HepG2 (cell line): ENCODE data around the gene GRIN2D. TPM values are rescaled to one million over a fixed set of nuclear protein-coding genes. Genes with fewer than 3 reads are reported as not detected.

ENCODE experiments used
- CBX5 ChIP-seq: sonication (generic); formaldehyde crosslinking; IDR thresholded peaks from 2 replicates; pipeline ENCODE4 v1.4.0; 2020; ENCODE audit warnings: missing genetic modification reagents, borderline replicate concordance
- CEBPB ChIP-seq: IDR thresholded peaks from 2 replicates; pipeline ENCODE4 v1.6.1; 2011; ENCODE audit warnings: low read depth, low read length, improper control_type of control experiment, borderline replicate concordance
- ELF1 ChIP-seq: sonication (generic); formaldehyde crosslinking; IDR thresholded peaks from 2 replicates; pipeline ENCODE4 v1.4.0; 2020; ENCODE audit warnings: missing genetic modification reagents
- GABPA ChIP-seq, 2 experiments: IDR thresholded peaks; 2 replicates each; pipeline ENCODE4 v1.6.1; 2011 to 2016; ENCODE audit warnings: low read depth in 2 of 2, low read length in 1 of 2, missing biosample characterization in 1 of 2, missing genetic modification characterization in 1 of 2
- JUNB ChIP-seq: sonication (generic); formaldehyde crosslinking; IDR thresholded peaks from 2 replicates; pipeline ENCODE4 v1.8.0; 2022; ENCODE audit warnings: missing genetic modification reagents, mild to moderate bottlenecking, borderline replicate concordance
- NFYC ChIP-seq: IDR thresholded peaks from 2 replicates; pipeline ENCODE4 v1.6.1; 2016; ENCODE audit warnings: missing genetic modification reagents, missing compliant biosample characterization
- PTBP1 ChIP-seq: fragments of 200-400 bp; formaldehyde crosslinking; IDR thresholded peaks from 2 replicates; pipeline ENCODE4 v1.6.1; 2018; ENCODE audit warnings: low read length, low read depth; ENCODE audit not compliant: poor library complexity, severe bottlenecking
- SMC3 ChIP-seq: IDR thresholded peaks from 2 replicates; pipeline ENCODE4 v1.6.1; 2011; ENCODE audit warnings: low read length, improper control_type of control experiment
- SP2 ChIP-seq: sonication (generic); formaldehyde crosslinking; IDR thresholded peaks from 2 replicates; pipeline ENCODE4 v1.5.1; 2020; ENCODE audit warnings: mild to moderate bottlenecking, missing genetic modification reagents
- TBX2 ChIP-seq: sonication (generic); formaldehyde crosslinking; IDR thresholded peaks from 2 replicates; pipeline ENCODE4 v1.5.0; 2020; ENCODE audit warnings: missing genetic modification reagents, mild to moderate bottlenecking, borderline replicate concordance
- THAP11 ChIP-seq: IDR thresholded peaks from 2 replicates; pipeline ENCODE4 v1.6.1; 2016; ENCODE audit warnings: missing biosample characterization, missing genetic modification reagents
- ZFX ChIP-seq: sonication (generic); formaldehyde crosslinking; IDR thresholded peaks from 2 replicates; pipeline ENCODE4 v1.4.0; 2020; ENCODE audit warnings: mild to moderate bottlenecking, low read depth, missing genetic modification reagents, moderate library complexity
- ZNF614 ChIP-seq: IDR thresholded peaks from 2 replicates; pipeline ENCODE4 v1.6.1; 2018; ENCODE audit warnings: missing biosample characterization, missing genetic modification reagents, inconsistent platforms, borderline replicate concordance
- ZSCAN21 ChIP-seq: sonication (generic); formaldehyde crosslinking; IDR thresholded peaks from 2 replicates; pipeline ENCODE4 v1.8.0; 2022; ENCODE audit warnings: mild to moderate bottlenecking, missing genetic modification reagents, moderate library complexity, borderline replicate concordance
- ZSCAN29 ChIP-seq: sonication (generic); formaldehyde crosslinking; conservative IDR thresholded peaks from 2 replicates; pipeline ENCODE4 v1.4.0; 2020; ENCODE audit warnings: mild to moderate bottlenecking, missing genetic modification reagents
- polyA plus RNA-seq, 8 experiments: library from polyadenylated mRNA; depleted of rRNA in 3 of 8; stranded (reverse) in 7 of 8; unstranded in 1 of 8; fragments of >200 nt; fragmentation: Illumina TruSeq in 4 of 8; extraction: Trizol in 4 of 8; gene quantifications; 2 replicates each; pipeline versions ENCODE4 v1.2.1 to v1.2.3, GENCODE V29; 2011 to 2016; ENCODE audit warnings: low read depth in 4 of 8, missing spikeins in 1 of 8, mixed read lengths in 1 of 8; ENCODE audit not compliant: insufficient read depth in 1 of 8
- total RNA-seq, 5 experiments: library from RNA; depleted of rRNA; stranded (reverse); fragments of >200 nt; fragmentation: Illumina TruSeq; extraction: Trizol; gene quantifications; 2 replicates each; pipeline ENCODE4 v1.2.3, GENCODE V29; 2016; ENCODE audit warnings: low read depth in 1 of 5
- TF ChIP-seq, protein P1 (sequence below): sonication (generic); formaldehyde crosslinking; IDR thresholded peaks from 2 replicates; pipeline ENCODE4 v1.8.1; 2023; ENCODE audit warnings: mild to moderate bottlenecking, moderate library complexity, missing genetic modification reagents
- TF ChIP-seq, protein P2 (sequence below): fragments of 450-650 bp; IDR thresholded peaks from 2 replicates; pipeline ENCODE4 v1.6.1; 2017; ENCODE audit warnings: mild to moderate bottlenecking
- TF ChIP-seq, protein P3 (sequence below): sonication (generic); formaldehyde crosslinking; IDR thresholded peaks from 2 replicates; pipeline ENCODE4 v1.4.0; 2020; ENCODE audit warnings: missing genetic modification reagents
- TF ChIP-seq, protein P4 (sequence below): conservative IDR thresholded peaks from 2 replicates; pipeline ENCODE4 v1.6.1; 2018; ENCODE audit warnings: missing genetic modification reagents

The GRIN2D gene
- total and polyA plus RNA-seq, 2 of the 13 experiments (the other 11 are each of a cell fraction or from before 2014, with no cell fraction given), result 0.02 to 0.13 TPM

DNA sequence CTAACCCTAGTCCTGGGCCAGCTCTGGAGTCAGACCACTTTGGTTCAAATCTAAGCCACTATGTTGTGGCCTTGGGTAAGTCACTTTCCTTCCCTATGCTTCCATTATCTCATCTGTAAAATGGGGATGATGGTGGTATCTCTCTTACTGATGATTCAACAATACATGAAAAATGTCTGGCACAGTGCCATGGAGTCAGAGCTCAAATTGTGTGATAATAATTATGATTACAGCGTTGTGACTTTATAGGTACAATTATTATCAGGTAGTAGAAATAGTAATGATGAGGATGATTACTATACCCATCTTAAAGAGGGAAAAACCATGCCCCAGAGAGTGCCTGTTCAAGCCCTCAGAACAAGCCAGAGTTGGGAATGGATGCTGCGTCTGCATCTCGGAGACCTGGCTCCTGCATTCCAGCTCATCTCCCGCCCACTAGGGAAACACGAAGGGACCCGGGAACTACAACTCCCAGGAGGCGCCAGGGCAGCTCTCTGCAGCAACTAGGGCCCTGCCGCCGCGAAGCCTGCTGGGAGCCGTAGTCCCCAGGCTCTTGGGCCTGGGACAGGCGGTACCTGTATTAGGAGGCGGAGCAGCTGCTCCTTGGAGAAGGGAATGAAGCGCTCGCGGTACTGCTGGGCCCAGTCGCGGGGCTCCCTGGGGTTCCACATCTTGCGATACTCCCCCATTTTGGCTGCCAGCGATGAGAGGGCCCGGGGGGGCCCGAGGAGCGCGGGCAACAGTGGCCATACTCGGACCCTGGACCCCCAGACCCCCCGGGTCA, 30.6 kb upstream of the GRIN2D start (continued):
- TF ChIP-seq, protein P1, sequence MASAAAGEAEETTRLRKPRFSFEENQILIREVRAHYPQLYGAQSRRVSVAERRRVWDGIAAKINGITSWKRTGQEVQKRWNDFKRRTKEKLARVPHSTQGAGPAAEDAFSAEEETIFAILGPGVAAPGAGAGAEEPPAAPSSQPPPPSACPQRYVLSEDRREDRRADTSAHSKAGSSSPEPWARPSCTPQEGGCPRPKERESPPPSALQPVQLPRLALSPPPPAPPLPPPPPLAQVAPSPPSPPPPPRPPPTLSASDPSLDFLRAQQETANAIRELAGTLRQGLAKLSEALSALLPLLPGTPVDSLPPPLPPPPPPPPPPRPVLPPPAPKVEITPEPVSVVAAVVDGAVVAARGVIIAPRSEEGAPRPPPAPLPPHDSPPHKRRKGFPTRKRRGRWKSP (CRISPR knock-in tag), result peak; percentile 57; the same call in 1 of the 2 replicates
- TF ChIP-seq ZSCAN29 (CRISPR knock-in tag), result no peak
- TF ChIP-seq CBX5 (CRISPR knock-in tag), result 0 out of 2 replicates have a peak, but pooled peaks have one; percentile 22
- no peak for TF ChIP-seq CEBPB
- no peak for TF ChIP-seq JUNB (CRISPR knock-in tag)
- TF ChIP-seq ZNF614 (CRISPR knock-in tag), result 0 out of 2 replicates have a peak, but pooled peaks have one; percentile 12
- TF ChIP-seq GABPA (IDR thresholded peaks at IDR 0.05; ENCODE audit: low read depth, low read length), result no peak
- peak; percentile 66 for TF ChIP-seq GABPA (CRISPR knock-in tag; IDR thresholded peaks at IDR 0.05; ENCODE audit: low read depth)
- TF ChIP-seq, protein P2, sequence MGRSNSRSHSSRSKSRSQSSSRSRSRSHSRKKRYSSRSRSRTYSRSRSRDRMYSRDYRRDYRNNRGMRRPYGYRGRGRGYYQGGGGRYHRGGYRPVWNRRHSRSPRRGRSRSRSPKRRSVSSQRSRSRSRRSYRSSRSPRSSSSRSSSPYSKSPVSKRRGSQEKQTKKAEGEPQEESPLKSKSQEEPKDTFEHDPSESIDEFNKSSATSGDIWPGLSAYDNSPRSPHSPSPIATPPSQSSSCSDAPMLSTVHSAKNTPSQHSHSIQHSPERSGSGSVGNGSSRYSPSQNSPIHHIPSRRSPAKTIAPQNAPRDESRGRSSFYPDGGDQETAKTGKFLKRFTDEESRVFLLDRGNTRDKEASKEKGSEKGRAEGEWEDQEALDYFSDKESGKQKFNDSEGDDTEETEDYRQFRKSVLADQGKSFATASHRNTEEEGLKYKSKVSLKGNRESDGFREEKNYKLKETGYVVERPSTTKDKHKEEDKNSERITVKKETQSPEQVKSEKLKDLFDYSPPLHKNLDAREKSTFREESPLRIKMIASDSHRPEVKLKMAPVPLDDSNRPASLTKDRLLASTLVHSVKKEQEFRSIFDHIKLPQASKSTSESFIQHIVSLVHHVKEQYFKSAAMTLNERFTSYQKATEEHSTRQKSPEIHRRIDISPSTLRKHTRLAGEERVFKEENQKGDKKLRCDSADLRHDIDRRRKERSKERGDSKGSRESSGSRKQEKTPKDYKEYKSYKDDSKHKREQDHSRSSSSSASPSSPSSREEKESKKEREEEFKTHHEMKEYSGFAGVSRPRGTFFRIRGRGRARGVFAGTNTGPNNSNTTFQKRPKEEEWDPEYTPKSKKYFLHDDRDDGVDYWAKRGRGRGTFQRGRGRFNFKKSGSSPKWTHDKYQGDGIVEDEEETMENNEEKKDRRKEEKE, result no peak
- TF ChIP-seq, protein P3, sequence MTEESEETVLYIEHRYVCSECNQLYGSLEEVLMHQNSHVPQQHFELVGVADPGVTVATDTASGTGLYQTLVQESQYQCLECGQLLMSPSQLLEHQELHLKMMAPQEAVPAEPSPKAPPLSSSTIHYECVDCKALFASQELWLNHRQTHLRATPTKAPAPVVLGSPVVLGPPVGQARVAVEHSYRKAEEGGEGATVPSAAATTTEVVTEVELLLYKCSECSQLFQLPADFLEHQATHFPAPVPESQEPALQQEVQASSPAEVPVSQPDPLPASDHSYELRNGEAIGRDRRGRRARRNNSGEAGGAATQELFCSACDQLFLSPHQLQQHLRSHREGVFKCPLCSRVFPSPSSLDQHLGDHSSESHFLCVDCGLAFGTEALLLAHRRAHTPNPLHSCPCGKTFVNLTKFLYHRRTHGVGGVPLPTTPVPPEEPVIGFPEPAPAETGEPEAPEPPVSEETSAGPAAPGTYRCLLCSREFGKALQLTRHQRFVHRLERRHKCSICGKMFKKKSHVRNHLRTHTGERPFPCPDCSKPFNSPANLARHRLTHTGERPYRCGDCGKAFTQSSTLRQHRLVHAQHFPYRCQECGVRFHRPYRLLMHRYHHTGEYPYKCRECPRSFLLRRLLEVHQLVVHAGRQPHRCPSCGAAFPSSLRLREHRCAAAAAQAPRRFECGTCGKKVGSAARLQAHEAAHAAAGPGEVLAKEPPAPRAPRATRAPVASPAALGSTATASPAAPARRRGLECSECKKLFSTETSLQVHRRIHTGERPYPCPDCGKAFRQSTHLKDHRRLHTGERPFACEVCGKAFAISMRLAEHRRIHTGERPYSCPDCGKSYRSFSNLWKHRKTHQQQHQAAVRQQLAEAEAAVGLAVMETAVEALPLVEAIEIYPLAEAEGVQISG, result peak; percentile 59; the same call in 1 of the 2 replicates
- TF ChIP-seq, protein P4, sequence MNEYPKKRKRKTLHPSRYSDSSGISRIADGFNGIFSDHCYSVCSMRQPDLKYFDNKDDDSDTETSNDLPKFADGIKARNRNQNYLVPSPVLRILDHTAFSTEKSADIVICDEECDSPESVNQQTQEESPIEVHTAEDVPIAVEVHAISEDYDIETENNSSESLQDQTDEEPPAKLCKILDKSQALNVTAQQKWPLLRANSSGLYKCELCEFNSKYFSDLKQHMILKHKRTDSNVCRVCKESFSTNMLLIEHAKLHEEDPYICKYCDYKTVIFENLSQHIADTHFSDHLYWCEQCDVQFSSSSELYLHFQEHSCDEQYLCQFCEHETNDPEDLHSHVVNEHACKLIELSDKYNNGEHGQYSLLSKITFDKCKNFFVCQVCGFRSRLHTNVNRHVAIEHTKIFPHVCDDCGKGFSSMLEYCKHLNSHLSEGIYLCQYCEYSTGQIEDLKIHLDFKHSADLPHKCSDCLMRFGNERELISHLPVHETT (CRISPR knock-in tag), result no peak
- TF ChIP-seq ZFX (CRISPR knock-in tag), result peak; percentile 91
- 0 out of 2 replicates have a peak, but pooled peaks have one; percentile 22 for TF ChIP-seq SP2 (CRISPR knock-in tag)
- peak; percentile 34; the same call in 1 of the 2 replicates for TF ChIP-seq NFYC
- peak; percentile 99 for TF ChIP-seq THAP11 (CRISPR knock-in tag)
- no peak for TF ChIP-seq TBX2
- TF ChIP-seq PTBP1, result no peak
- TF ChIP-seq ELF1 (CRISPR knock-in tag), result peak; percentile 49; the same call in 1 of the 2 replicates
- TF ChIP-seq ZSCAN21, result no peak; the same call in 1 of the 2 replicates
- no peak for TF ChIP-seq SMC3
